HEK293 (cell line): ENCODE measurements around the gene RPL10.
A peak's percentile ranks its signal among the peaks of the same experiment; 100 is the strongest.

ENCODE experiments used
- CTCF ChIA-PET: fragments of 350-600 bp; formaldehyde crosslinking; extraction: SDS; loops from one replicate; lab custom pipeline; 2021; ENCODE audit warnings: antibody characterized with exemption; lab: Yijun Ruan, JAX
- POLR2A ChIA-PET: fragments of 300-600 bp; formaldehyde crosslinking; extraction: SDS; loops from one replicate; lab custom pipeline; 2020; ENCODE audit warnings: antibody characterized with exemption, inconsistent platforms; lab: Yijun Ruan, JAX
- H3K27ac ChIP-seq: fragments of 200-500 bp; sonication (Bioruptor generic); 2 replicates; pipeline ENCODE4 v1.5.1; 2014; ENCODE audit warnings: low read depth, low read length, control low read depth, inconsistent platforms; ENCODE audit errors: extremely low read depth
- H3K36me3 ChIP-seq, 2 experiments: fragments of 200-500 bp in 1 of 2; sonication (Bioruptor generic) in 1 of 2; 1 replicate in 1 of 2; 2 replicates in 1 of 2; pipeline ENCODE4 v1.5.1; 2014 to 2017; ENCODE audit warnings: inconsistent platforms in 2 of 2, low read length in 2 of 2; ENCODE audit not compliant: control insufficient read depth in 2 of 2, insufficient read depth in 1 of 2
- H3K4me1 ChIP-seq: fragments of 200-500 bp; sonication (Bioruptor generic); 2 replicates; pipeline ENCODE4 v1.5.1; 2014; ENCODE audit warnings: mild to moderate bottlenecking, low read length, inconsistent platforms; ENCODE audit not compliant: control insufficient read depth, insufficient read depth
- H3K4me3 ChIP-seq: 2 replicates; pipeline ENCODE4 v1.5.1; 2011; ENCODE audit warnings: low read depth, mild to moderate bottlenecking, control low read depth, low read length, moderate library complexity
- H3K9me3 ChIP-seq: fragments of 200-500 bp; sonication (Bioruptor generic); 2 replicates; pipeline ENCODE4 v1.5.1; 2014; ENCODE audit warnings: low read depth, low read length, inconsistent platforms; ENCODE audit not compliant: control insufficient read depth, insufficient read depth
- BCL11B ChIP-seq: fragments of 450-650 bp; formaldehyde crosslinking; IDR thresholded peaks from 2 replicates; pipeline ENCODE4 v1.5.1; 2016; ENCODE audit warnings: low read depth, missing biosample characterization, missing genetic modification characterization
- GLI4 ChIP-seq: fragments of 450-650 bp; formaldehyde crosslinking; IDR thresholded peaks from 2 replicates; pipeline ENCODE4 v1.5.1; 2016; ENCODE audit warnings: missing biosample characterization, missing genetic modification characterization
- GLIS1 ChIP-seq: fragments of 450-650 bp; formaldehyde crosslinking; IDR thresholded peaks from 2 replicates; pipeline ENCODE4 v1.5.1; 2016; ENCODE audit warnings: missing biosample characterization, missing genetic modification characterization
- HOXA7 ChIP-seq: sonication (generic); formaldehyde crosslinking; IDR thresholded peaks from 2 replicates; pipeline ENCODE4 v1.8.1; 2022; ENCODE audit warnings: missing genetic modification reagents, borderline replicate concordance
- MEIS1 ChIP-seq: sonication (generic); formaldehyde crosslinking; IDR thresholded peaks from 2 replicates; pipeline ENCODE4 v1.8.1; 2022; ENCODE audit warnings: missing genetic modification reagents, mild to moderate bottlenecking, borderline replicate concordance
- MZF1 ChIP-seq: fragments of 450-650 bp; formaldehyde crosslinking; IDR thresholded peaks from 2 replicates; pipeline ENCODE4 v1.5.1; 2017; ENCODE audit warnings: missing biosample characterization, missing genetic modification characterization, borderline replicate concordance
- PATZ1 ChIP-seq: fragments of 450-650 bp; formaldehyde crosslinking; IDR thresholded peaks from 2 replicates; pipeline ENCODE4 v1.5.1; 2016; ENCODE audit warnings: missing biosample characterization, missing genetic modification characterization
- REST ChIP-seq: fragments of 450-650 bp; formaldehyde crosslinking; IDR thresholded peaks from 2 replicates; pipeline ENCODE4 v1.5.1; 2016; ENCODE audit warnings: missing biosample characterization, missing genetic modification characterization
- YY1 ChIP-seq: fragments of 450-650 bp; formaldehyde crosslinking; IDR thresholded peaks from 2 replicates; pipeline ENCODE4 v1.5.1; 2018; ENCODE audit warnings: missing biosample characterization, missing genetic modification characterization
- ZBTB20 ChIP-seq: fragments of 450-650 bp; formaldehyde crosslinking; IDR thresholded peaks from 2 replicates; pipeline ENCODE4 v1.5.1; 2016; ENCODE audit warnings: missing biosample characterization, missing genetic modification characterization
- ZBTB48 ChIP-seq: fragments of 450-650 bp; formaldehyde crosslinking; IDR thresholded peaks from 2 replicates; pipeline ENCODE4 v1.5.1; 2016; ENCODE audit warnings: missing biosample characterization, missing genetic modification characterization
- ZBTB8A ChIP-seq: fragments of 450-650 bp; formaldehyde crosslinking; IDR thresholded peaks from 2 replicates; pipeline ENCODE4 v1.5.1; 2016; ENCODE audit warnings: missing biosample characterization, missing genetic modification characterization
- ZFHX2 ChIP-seq: fragments of 450-650 bp; formaldehyde crosslinking; conservative IDR thresholded peaks from 2 replicates; pipeline ENCODE4 v1.5.1; 2016; ENCODE audit warnings: missing biosample characterization, missing genetic modification characterization
- ZNF138 ChIP-seq: fragments of 450-650 bp; formaldehyde crosslinking; IDR thresholded peaks from 2 replicates; pipeline ENCODE4 v1.5.1; 2016; ENCODE audit warnings: missing biosample characterization, missing genetic modification characterization, borderline replicate concordance
- ZNF202 ChIP-seq: fragments of 450-650 bp; formaldehyde crosslinking; IDR thresholded peaks from 2 replicates; pipeline ENCODE4 v1.5.1; 2016; ENCODE audit warnings: missing biosample characterization, missing genetic modification characterization, borderline replicate concordance
- ZNF24 ChIP-seq: fragments of 450-650 bp; formaldehyde crosslinking; IDR thresholded peaks from 2 replicates; pipeline ENCODE4 v1.5.1; 2016; ENCODE audit warnings: missing biosample characterization, missing genetic modification characterization
- ZNF280D ChIP-seq: fragments of 450-650 bp; formaldehyde crosslinking; IDR thresholded peaks from 2 replicates; pipeline ENCODE4 v1.5.1; 2016; ENCODE audit warnings: missing biosample characterization, missing genetic modification characterization
- ZNF335 ChIP-seq: fragments of 450-650 bp; formaldehyde crosslinking; conservative IDR thresholded peaks from 2 replicates; pipeline ENCODE4 v1.5.1; 2016; ENCODE audit warnings: missing biosample characterization, missing genetic modification characterization
- ZNF350 ChIP-seq: fragments of 450-650 bp; formaldehyde crosslinking; IDR thresholded peaks from 2 replicates; pipeline ENCODE4 v1.5.0; 2017; ENCODE audit warnings: missing biosample characterization, mild to moderate bottlenecking, missing genetic modification characterization
- ZNF398 ChIP-seq: fragments of 450-650 bp; formaldehyde crosslinking; IDR thresholded peaks from 2 replicates; pipeline ENCODE4 v1.5.1; 2017; ENCODE audit warnings: missing biosample characterization, missing genetic modification characterization
- ZNF426 ChIP-seq: fragments of 450-650 bp; formaldehyde crosslinking; IDR thresholded peaks from 2 replicates; pipeline ENCODE4 v1.5.1; 2017; ENCODE audit warnings: missing biosample characterization, missing genetic modification characterization, mild to moderate bottlenecking, inconsistent platforms, moderate library complexity
- ZSCAN23 ChIP-seq: fragments of 450-650 bp; formaldehyde crosslinking; IDR thresholded peaks from 2 replicates; pipeline ENCODE4 v1.5.1; 2016; ENCODE audit warnings: missing biosample characterization, missing genetic modification characterization

The RPL10 gene

GRCh38 chrX:154375156-154375504 is 23.0 kb upstream of the RPL10 start (continued):
- TF ChIP-seq ZBTB8A (tag by site-specific recombination) (peak; percentile 7), BCL11B (tag by site-specific recombination) (no peak), MEIS1 (CRISPR knock-in tag) (no peak)

GRCh38 chrX:154376774-154377173 is 21.4 kb upstream of the RPL10 start:
- H3K4me1 ChIP-seq: peaks cover 15% of the 10 kb centered on the region
- POLR2A ChIA-PET: no interaction called here
- H3K27ac ChIP-seq: no peak overlapping the region
- no peak overlapping the region for H3K4me3 ChIP-seq
- H3K9me3 ChIP-seq: no peaks in the 10 kb centered on the region
- CTCF ChIA-PET: interaction anchor here (0.7 to 1.1 kb wide), 2 partner anchors 9 to 68 kb away, joined by 3 to 4 read pairs; no protein-coding TSS in a partner anchor
- no peak for TF ChIP-seq GLI4
- 0 out of 2 replicates have a peak, but pooled peaks have one; percentile 31 for TF ChIP-seq PATZ1 (tag by site-specific recombination)
- H3K36me3 ChIP-seq: peaks cover 0 to 18% of the 10 kb centered on the region in 2 experiments; a peak in 1 of 3 replicates

- Histone ChIP-seq H3K27ac (peak overlapping the region; percentile 94), H3K4me1 (peaks cover 11% of the 10 kb centered on the region), H3K36me3 (peaks cover 0 to 22% of the 10 kb centered on the region in 2 experiments; a peak in 2 of 3 replicates), H3K9me3 (no peaks in the 10 kb centered on the region), H3K4me3 (peak overlapping the region; percentile 29)
- CTCF ChIA-PET: interaction anchor here (0.5 kb wide), 1 partner anchor 415 kb away, joined by 3 read pairs; no protein-coding TSS in a partner anchor
- POLR2A ChIA-PET: interaction anchor here (0.6 to 2.7 kb wide), 6 partner anchors 8 to 45 kb away, joined by 3 to 48 read pairs (median 6); partner anchors contain the start of gene RPL10
- TF ChIP-seq ZNF426 (tag by site-specific recombination): no peak
- no peak for TF ChIP-seq ZNF202 (tag by site-specific recombination)
- TF ChIP-seq YY1 (tag by site-specific recombination): 0 out of 2 replicates have a peak, but pooled peaks have one; percentile 23
- no peak for TF ChIP-seq ZNF280D
- TF ChIP-seq ZNF24 (tag by site-specific recombination): no peak
- no peak for TF ChIP-seq HOXA7
- no peak for TF ChIP-seq ZNF138 (tag by site-specific recombination)
- peak; percentile 99 for TF ChIP-seq ZBTB20
- TF ChIP-seq ZNF398 (tag by site-specific recombination): peak; percentile 34; the same call in 1 of the 2 replicates
- TF ChIP-seq GLIS1: peak; percentile 60
- TF ChIP-seq ZNF350 (tag by site-specific recombination): no peak
- TF ChIP-seq ZFHX2 (tag by site-specific recombination): peak; percentile 98
- TF ChIP-seq REST: no peak
- TF ChIP-seq ZBTB48 (tag by site-specific recombination): peak; percentile 100
- peak; percentile 73; the same call in 1 of the 2 replicates for TF ChIP-seq MZF1 (tag by site-specific recombination)
- TF ChIP-seq ZNF335: peak; percentile 89
- no peak for TF ChIP-seq ZSCAN23
Measured at GRCh38 chrX:154378059-154378798, 19.9 kb upstream of the RPL10 start.
